Choroid plexus epithelial cell (primary cell): Measurements from ENCODE around the gene SOX6.

Experiments
- DNase-seq: peaks from one replicate; pipeline ENCODE4 v3.0.0-alpha.2; 2010; ENCODE audit warnings: low read depth
- H3K4me3 ChIP-seq: 2 replicates; pipeline ENCODE4 v1.5.1; 2011; ENCODE audit warnings: low read depth, mild to moderate bottlenecking, control low read depth, low read length, moderate library complexity
- TF ChIP-seq, protein P1 (sequence below): conservative IDR thresholded peaks from 2 replicates; pipeline ENCODE4 v1.5.1; 2011; ENCODE audit warnings: low read depth, mild to moderate bottlenecking, control low read depth, inconsistent platforms, low read length, moderate library complexity

The SOX6 gene

GRCh38 chr11:15955595-15955994, 400.8 kb downstream of the SOX6 start:
- TF ChIP-seq, protein P1, sequence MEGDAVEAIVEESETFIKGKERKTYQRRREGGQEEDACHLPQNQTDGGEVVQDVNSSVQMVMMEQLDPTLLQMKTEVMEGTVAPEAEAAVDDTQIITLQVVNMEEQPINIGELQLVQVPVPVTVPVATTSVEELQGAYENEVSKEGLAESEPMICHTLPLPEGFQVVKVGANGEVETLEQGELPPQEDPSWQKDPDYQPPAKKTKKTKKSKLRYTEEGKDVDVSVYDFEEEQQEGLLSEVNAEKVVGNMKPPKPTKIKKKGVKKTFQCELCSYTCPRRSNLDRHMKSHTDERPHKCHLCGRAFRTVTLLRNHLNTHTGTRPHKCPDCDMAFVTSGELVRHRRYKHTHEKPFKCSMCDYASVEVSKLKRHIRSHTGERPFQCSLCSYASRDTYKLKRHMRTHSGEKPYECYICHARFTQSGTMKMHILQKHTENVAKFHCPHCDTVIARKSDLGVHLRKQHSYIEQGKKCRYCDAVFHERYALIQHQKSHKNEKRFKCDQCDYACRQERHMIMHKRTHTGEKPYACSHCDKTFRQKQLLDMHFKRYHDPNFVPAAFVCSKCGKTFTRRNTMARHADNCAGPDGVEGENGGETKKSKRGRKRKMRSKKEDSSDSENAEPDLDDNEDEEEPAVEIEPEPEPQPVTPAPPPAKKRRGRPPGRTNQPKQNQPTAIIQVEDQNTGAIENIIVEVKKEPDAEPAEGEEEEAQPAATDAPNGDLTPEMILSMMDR = no peak
- DNase-seq = no peak

DNA sequence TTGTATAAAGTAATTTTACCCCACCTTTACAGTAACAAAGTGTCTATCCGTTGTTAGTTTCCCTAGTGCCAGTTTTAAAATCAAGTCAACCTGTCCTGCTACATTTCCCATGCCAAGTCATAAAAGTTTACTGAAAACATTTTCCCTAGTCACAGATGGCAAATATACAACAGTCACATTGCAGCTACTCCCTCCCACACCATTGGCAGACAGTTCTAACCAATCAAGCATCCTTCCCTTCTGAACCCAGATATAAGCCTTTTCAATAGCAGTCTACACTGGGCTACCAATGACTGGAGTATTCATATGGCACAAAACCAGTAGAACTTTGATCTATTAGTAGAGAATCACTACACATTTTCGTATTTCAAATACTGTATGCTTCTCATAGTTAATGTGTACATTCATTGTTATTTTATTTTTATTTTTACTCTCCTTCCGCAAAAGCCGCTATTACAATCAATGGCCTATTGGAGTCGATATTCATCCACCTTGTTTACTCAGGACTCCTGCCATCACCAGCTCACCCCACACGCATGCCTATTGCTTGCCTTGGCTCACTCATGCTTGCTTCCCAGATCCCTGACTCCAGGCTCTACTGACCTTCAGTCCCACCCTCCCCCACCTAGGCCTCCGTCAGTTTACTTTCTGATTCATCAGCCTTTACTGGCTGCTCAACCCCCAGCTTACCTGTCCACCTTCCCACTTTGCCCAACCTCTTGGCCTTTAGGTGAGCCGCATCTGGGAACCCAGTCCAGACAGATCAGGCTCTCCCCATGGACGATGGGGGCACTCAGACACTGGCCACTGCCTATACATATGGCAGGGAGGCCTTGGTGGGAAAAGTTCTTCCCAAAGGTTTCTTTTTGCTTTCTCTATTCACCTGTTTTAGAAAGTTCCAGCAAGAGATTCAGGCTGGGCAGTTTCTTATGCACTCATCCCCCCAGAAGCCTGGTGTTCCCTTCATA, 408.4 kb downstream of the SOX6 start:
- TF ChIP-seq, protein P1 = no peak
- no peak overlapping the region for H3K4me3 ChIP-seq
- no peak for DNase-seq

More at GRCh38 chr11:15955595-15955994, 400.8 kb downstream of the SOX6 start:
- H3K4me3 ChIP-seq = no peak overlapping the region

DNA sequence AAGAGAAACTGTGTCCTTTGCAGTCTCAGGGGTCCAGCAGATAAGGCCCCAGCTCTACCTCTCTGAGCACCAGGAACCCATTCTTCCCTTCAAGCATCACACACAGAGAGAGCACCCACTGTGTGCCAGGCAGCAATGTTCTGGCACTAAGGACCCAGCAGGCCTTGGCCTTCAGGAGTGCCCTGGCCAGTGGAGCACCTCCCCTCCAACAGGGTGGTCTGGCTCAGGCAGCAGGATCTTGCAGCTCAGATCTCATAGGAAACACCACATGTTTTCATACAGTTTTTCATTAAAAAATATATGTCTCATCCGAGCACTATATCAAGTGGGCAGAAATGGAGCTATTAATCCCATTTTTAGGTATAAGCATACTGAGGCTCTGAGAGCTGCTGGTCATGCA, 410.6 kb downstream of the SOX6 start:
- no peak overlapping the region for H3K4me3 ChIP-seq
- no peak for DNase-seq
- TF ChIP-seq, protein P1 = no peak

DNA sequence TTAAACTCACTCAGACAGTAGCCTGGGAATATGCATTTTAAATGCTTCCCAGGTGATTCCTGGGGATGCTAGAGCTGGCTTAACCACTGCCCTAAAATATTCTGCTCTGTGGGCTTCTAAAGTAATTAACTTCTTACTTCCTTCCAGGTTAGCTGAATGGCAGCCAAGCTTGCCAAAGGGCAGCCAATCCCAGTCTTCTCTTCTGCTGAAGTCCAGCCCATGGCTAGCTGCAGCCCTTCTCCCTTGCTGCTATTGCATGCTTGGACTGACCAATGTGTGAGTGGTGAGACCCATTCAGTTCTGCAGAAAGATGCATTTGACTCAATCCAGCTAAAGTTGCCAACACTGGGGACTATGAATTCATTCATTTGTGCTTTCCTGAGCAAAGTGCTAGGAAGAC, 411.9 kb downstream of the SOX6 start:
- TF ChIP-seq, protein P1 = no peak
- DNase-seq = no peak
- no peak overlapping the region for H3K4me3 ChIP-seq

GRCh38 chr11:15943418-15944197, 412.7 kb downstream of the SOX6 start:
- no peak overlapping the region for H3K4me3 ChIP-seq
- no peak for DNase-seq
- TF ChIP-seq, protein P1 = no peak

DNA sequence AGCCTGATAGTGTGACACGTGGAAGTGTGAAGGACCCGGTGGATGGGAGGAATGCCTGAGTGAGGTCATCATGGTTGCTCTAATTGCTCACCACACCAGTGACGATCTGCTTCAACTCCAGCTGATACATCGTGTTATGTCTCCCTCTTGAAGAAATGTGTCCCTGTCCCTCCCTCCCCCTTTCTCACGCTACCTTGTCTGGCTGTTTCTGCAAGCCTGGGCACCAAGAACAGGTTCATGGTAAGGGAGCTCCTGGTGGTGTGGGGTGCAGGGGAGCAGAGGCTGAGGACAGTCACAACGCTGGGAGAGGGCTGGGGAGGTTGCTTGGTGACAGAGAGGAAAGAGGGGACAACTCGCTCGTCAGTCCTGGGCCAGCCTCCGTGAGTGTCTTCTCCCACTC, 413.4 kb downstream of the SOX6 start:
- no peak for DNase-seq

More for the DNA sequence above, 413.4 kb downstream of the SOX6 start:
- TF ChIP-seq, protein P1 = no peak
- H3K4me3 ChIP-seq = no peak overlapping the region
